ENCODE measurements around the gene ZNF366. TPM values are rescaled to one million over a fixed set of nuclear protein-coding genes. Genes with fewer than 3 reads are reported as not detected.

The ZNF366 gene
- total RNA-seq, 1 donor from 2014 or later, result not detected

DNA sequence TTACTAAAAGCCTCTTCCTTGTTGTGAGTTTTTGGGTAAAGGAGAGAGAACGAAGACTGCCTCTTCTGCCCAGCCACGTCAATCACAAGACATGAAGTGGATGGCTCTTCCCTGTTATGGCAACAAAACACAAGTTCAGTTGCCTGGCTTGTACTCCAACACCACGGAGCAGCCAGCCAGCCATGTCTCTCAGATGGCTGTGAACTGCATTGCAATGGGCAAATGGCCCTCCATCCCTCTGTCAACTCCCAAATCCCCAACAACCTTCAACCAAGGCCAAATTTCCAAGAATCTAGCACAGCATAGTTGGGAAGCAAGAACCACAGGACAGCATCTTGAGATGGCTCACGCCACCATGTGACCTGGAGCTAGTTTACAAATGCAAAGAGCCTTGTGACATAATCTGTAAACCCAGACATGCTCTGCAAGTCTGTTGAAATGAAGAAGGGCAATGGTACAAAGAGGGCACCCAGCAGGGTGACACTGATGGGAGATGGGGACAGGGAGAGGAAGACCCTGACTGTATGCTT, 53.9 kb downstream of the ZNF366 start:
- H3K27me3 Mint-ChIP-seq (ENCODE audit: low read depth, unreplicated experiment), result no peaks in the 10 kb centered on the region
- no peak overlapping the region for H3K4me3 ChIP-seq (ENCODE audit: insufficient read depth, low read depth, low read length)
- H2AFZ ChIP-seq (ENCODE audit: low read depth, low read length), result no peak overlapping the region
- DNase-seq (ENCODE audit: low read depth) (no peak), FAIRE-seq (no peak)
- no peaks in the 10 kb centered on the region for H3K27me3 ChIP-seq (ENCODE audit: insufficient read depth, low read length)
- H3K9me3 Mint-ChIP-seq (ENCODE audit: unreplicated experiment), result no peaks in the 10 kb centered on the region
- TF ChIP-seq, protein P1, sequence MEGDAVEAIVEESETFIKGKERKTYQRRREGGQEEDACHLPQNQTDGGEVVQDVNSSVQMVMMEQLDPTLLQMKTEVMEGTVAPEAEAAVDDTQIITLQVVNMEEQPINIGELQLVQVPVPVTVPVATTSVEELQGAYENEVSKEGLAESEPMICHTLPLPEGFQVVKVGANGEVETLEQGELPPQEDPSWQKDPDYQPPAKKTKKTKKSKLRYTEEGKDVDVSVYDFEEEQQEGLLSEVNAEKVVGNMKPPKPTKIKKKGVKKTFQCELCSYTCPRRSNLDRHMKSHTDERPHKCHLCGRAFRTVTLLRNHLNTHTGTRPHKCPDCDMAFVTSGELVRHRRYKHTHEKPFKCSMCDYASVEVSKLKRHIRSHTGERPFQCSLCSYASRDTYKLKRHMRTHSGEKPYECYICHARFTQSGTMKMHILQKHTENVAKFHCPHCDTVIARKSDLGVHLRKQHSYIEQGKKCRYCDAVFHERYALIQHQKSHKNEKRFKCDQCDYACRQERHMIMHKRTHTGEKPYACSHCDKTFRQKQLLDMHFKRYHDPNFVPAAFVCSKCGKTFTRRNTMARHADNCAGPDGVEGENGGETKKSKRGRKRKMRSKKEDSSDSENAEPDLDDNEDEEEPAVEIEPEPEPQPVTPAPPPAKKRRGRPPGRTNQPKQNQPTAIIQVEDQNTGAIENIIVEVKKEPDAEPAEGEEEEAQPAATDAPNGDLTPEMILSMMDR (IDR thresholded peaks at IDR 0.05; ENCODE audit: insufficient read depth, low read depth, low read length), result no peak
- TF ChIP-seq EZH2 (IDR thresholded peaks at IDR 0.05; ENCODE audit: insufficient read depth, low read length), result no peak
- no peak overlapping the region for H3K27ac Mint-ChIP-seq (ENCODE audit: unreplicated experiment)
- no peak overlapping the region for H3K4me3 Mint-ChIP-seq (ENCODE audit: unreplicated experiment)
- no peaks in the 10 kb centered on the region for H4K20me1 ChIP-seq (ENCODE audit: insufficient read depth, low read length)
- H3K4me2 ChIP-seq (ENCODE audit: low read length), result peak overlapping the region; percentile 60
- no peak overlapping the region for H3K27ac ChIP-seq (ENCODE audit: low read depth, low read length)
- no peaks in the 10 kb centered on the region for H3K9me3 ChIP-seq (ENCODE audit: insufficient read depth, low read depth, low read length)
- H3K79me2 ChIP-seq (ENCODE audit: insufficient read depth, low read length), result no peaks in the 10 kb centered on the region
- peaks cover 3% of the 10 kb centered on the region for H3K36me3 Mint-ChIP-seq (ENCODE audit: low read depth, unreplicated experiment)
- H3K4me1 Mint-ChIP-seq (ENCODE audit: low read depth, unreplicated experiment), result peaks cover 25% of the 10 kb centered on the region
- H3K4me1 ChIP-seq (ENCODE audit: insufficient read depth, low read length), result peaks cover 15% of the 10 kb centered on the region
- no peaks in the 10 kb centered on the region for H3K36me3 ChIP-seq (ENCODE audit: insufficient read depth, low read length)
- no peak overlapping the region for H3K9ac ChIP-seq (ENCODE audit: low read length)

DNA sequence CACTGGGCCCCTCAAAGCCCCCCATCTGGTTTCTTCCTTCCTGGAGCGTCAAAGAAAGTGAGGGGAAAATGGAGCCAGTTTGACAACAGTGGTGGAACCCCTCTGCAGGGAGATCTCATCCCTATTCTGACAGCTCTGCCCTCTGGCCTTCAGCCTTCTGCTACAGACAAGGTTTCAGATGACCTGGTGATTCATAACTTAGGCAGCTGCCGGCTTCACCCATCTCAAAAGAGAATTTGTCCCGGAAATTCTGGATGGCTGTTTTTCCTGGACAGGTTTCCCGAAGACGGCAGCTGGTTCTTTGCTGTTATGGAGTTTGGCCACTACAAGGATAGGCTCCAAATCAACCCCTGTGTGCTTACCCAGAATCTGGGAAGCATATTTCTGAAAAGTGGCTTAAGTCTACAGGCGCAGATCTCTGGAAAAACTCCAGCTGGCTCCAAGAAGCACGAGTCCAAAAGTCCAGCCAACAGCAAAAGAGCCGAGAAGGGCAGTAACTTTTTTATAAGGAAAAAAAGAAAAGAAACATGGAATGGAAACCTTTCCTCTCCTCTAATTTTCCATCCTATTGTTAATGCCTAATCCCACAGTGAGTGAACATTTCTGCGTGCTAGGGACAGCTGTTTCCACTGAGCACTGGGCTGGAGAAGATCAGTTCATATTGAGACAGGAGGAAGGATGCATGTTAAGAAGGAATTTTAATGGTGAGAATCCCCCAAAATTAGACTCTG, 54.5 kb downstream of the ZNF366 start:
- Histone ChIP-seq H3K9ac (ENCODE audit: low read length) (peak overlapping the region; percentile 17), H3K27me3 (ENCODE audit: insufficient read depth, low read length) (no peaks in the 10 kb centered on the region), H3K79me2 (ENCODE audit: insufficient read depth, low read length) (no peaks in the 10 kb centered on the region), H3K4me1 (ENCODE audit: insufficient read depth, low read length) (peaks cover 15% of the 10 kb centered on the region), H3K27ac (ENCODE audit: low read depth, low read length) (peak overlapping the region; percentile 55), H4K20me1 (ENCODE audit: insufficient read depth, low read length) (no peaks in the 10 kb centered on the region), H3K4me2 (ENCODE audit: low read length) (peak overlapping the region; percentile 60), H3K36me3 (ENCODE audit: insufficient read depth, low read length) (no peaks in the 10 kb centered on the region), H3K4me3 (ENCODE audit: insufficient read depth, low read depth, low read length) (peak overlapping the region; percentile 22), H2AFZ (ENCODE audit: low read depth, low read length) (peak overlapping the region; percentile 75), H3K9me3 (ENCODE audit: insufficient read depth, low read depth, low read length) (no peaks in the 10 kb centered on the region)
- H3K27me3 Mint-ChIP-seq (ENCODE audit: low read depth, unreplicated experiment), result no peaks in the 10 kb centered on the region
- no peak overlapping the region for H3K4me3 Mint-ChIP-seq (ENCODE audit: unreplicated experiment)
- FAIRE-seq (peak; percentile 34), DNase-seq (ENCODE audit: low read depth) (peak; percentile 78)
- H3K27ac Mint-ChIP-seq (ENCODE audit: unreplicated experiment), result peak overlapping the region; percentile 95
- peaks cover 3% of the 10 kb centered on the region for H3K36me3 Mint-ChIP-seq (ENCODE audit: low read depth, unreplicated experiment)
- H3K4me1 Mint-ChIP-seq (ENCODE audit: low read depth, unreplicated experiment), result peaks cover 28% of the 10 kb centered on the region
- no peak for TF ChIP-seq EZH2 (IDR thresholded peaks at IDR 0.05; ENCODE audit: insufficient read depth, low read length)
- TF ChIP-seq, protein P1 (IDR thresholded peaks at IDR 0.05; ENCODE audit: insufficient read depth, low read depth, low read length), result no peak
- H3K9me3 Mint-ChIP-seq (ENCODE audit: unreplicated experiment), result no peaks in the 10 kb centered on the region

Measured in astrocyte (in vitro differentiated cells and primary cell).